ENCODE results near the gene CA9.

The CA9 gene

DNA sequence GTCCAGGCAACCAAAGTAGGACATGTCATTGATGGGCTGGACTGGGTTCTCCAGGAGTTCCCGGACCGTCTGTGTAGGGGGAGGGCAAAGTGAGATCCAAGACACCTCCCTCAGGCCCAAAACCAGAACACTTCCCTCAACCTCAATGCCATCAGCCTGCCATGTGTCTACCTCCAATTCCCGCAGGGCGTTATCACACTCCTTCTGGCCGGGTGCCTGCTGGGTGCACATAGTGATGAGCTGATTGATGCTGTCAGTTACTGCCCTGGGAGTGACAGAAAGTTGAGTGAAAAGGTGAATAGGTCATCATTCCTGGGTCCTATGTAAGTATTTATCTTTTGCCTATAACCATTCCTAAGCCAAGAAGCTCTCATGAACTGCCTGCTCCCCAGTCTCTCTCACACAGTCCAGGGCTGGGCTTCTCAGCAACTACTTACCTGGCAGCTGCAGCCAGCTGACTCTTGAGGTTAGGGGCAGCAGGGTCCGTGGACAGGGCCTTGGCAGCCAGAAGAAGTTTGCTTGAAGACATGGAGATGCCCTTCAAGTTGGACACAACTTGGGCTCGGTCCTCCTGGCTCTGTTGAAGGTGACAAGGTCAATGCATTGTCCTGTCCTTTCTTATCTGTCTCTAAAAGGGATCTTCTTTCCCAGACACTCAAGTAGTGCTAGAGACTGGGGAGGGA is 37.2 kb downstream of the CA9 start:
- no peak overlapping the region for H3K4me3 ChIP-seq (ENCODE audit: low read depth, low read length)
- DNase-seq (ENCODE audit: low read depth, low spot score): no peak
- TF ChIP-seq, protein P1, sequence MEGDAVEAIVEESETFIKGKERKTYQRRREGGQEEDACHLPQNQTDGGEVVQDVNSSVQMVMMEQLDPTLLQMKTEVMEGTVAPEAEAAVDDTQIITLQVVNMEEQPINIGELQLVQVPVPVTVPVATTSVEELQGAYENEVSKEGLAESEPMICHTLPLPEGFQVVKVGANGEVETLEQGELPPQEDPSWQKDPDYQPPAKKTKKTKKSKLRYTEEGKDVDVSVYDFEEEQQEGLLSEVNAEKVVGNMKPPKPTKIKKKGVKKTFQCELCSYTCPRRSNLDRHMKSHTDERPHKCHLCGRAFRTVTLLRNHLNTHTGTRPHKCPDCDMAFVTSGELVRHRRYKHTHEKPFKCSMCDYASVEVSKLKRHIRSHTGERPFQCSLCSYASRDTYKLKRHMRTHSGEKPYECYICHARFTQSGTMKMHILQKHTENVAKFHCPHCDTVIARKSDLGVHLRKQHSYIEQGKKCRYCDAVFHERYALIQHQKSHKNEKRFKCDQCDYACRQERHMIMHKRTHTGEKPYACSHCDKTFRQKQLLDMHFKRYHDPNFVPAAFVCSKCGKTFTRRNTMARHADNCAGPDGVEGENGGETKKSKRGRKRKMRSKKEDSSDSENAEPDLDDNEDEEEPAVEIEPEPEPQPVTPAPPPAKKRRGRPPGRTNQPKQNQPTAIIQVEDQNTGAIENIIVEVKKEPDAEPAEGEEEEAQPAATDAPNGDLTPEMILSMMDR (IDR thresholded peaks at IDR 0.05; ENCODE audit: low read depth, low read length): no peak
- in situ Hi-C loops (cut with HindIII; ENCODE audit: low sequenced_read_pairs): no loop called here

DNA sequence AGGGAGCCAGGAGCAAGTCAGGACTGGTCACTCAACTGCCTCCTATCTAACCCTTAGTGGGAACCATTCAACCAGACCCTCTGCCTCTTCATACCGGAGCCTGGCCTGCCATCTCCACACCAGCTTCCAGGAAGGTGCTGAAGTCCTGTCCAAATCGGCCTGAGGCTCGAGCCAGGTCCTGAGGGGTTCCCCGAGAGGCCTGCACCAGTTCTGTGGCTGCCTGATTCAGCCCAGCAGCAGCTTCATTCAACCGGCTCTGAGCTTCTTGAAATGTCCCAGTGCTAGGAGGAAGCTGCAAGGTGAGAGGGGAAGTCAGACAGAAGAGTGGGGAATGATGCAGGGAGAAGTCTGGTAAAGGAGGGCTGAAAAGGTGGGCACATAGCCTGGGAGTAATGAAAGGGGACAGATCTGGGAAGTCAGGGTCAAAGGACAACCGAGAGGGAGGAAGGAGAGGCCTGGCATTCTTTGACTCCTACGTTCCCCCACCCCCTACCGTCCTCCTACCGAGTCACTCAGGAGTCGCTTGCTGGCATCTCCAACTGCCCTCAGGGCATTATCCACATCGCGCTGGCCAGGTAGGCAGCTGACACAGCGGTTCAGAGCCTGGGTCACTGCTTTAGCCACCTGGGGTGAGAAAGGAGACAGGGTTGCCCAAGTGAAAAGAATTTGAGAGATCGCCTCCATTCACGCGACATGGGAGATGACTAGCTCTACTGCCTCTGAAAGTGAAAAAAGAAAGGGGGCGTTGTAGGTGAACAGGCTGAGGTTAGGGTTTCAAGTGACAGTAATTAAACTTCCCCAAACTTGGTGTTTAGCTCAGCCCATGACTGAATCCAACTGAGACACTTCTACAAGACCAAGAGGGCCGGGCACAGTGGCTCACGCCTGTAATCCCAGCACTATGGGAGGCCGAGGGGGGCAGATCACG is 38.0 kb downstream of the CA9 start:
- no peak overlapping the region for H3K4me3 ChIP-seq (ENCODE audit: low read depth, low read length)
- in situ Hi-C loops (cut with HindIII; ENCODE audit: low sequenced_read_pairs): no loop called here

DNA sequence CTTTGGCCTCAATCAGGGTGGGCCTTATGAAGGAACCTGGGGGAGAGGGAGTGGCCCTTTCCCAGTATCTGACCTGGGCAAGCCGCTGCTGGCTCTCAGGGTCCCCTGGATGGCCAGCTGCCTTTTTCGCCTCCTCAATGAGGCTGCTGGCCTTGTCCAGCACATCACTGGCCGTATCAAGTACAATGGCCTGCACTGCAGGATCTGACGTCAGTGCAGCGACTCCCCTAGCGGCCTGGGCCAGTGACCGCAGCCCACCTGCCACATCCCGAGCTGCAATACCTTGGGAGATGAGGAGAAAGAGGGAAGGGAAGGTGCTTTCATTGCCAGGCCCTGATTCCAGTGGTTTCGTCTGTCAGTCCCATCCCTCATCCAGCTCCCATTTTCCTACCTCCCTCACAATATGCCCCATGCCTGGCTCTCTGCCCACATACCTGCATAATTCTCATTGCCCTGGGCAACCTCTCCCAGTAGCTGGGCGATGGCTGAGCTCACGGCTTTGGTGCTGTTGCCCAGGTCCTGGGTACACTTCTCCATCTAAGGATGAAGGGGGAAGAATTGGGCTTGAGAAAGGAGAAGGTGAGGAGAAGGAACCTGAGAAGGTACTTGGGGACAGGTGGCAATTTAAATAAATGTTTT is 39.2 kb downstream of the CA9 start:
- H3K4me3 ChIP-seq (ENCODE audit: low read depth, low read length): no peak overlapping the region
- TF ChIP-seq, protein P1 (IDR thresholded peaks at IDR 0.05; ENCODE audit: low read depth, low read length): no peak
- in situ Hi-C loops (cut with HindIII; ENCODE audit: low sequenced_read_pairs): no loop called here
- DNase-seq (ENCODE audit: low read depth, low spot score): no peak

More for the DNA sequence above, 38.0 kb downstream of the CA9 start:
- TF ChIP-seq, protein P1 (IDR thresholded peaks at IDR 0.05; ENCODE audit: low read depth, low read length): no peak
- DNase-seq (ENCODE audit: low read depth, low spot score): no peak

DNA sequence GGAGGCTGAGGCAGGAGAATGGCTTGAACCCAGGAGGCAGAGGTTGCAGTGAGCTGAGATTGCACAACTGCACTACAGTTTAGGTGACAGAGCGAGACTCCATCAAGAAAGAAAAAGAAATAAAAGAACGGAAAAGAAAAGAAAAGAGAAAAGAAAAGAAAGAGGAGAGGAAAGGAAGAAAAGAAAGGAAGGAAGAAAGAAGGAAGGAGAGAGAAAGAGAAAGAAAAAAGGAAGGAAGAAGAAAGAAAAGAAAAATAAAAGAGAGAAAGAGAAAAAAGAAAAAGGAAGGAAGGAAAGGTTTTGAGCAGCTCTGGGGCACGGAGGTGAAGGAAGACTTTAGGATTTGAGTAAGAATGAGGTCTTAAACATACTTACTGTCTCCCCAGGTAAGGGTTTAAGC is 39.9 kb downstream of the CA9 start:
- TF ChIP-seq, protein P1 (IDR thresholded peaks at IDR 0.05; ENCODE audit: low read depth, low read length): no peak
- H3K4me3 ChIP-seq (ENCODE audit: low read depth, low read length): no peak overlapping the region
- in situ Hi-C loops (cut with HindIII; ENCODE audit: low sequenced_read_pairs): no loop called here
- no peak for DNase-seq (ENCODE audit: low read depth, low spot score)

DNA sequence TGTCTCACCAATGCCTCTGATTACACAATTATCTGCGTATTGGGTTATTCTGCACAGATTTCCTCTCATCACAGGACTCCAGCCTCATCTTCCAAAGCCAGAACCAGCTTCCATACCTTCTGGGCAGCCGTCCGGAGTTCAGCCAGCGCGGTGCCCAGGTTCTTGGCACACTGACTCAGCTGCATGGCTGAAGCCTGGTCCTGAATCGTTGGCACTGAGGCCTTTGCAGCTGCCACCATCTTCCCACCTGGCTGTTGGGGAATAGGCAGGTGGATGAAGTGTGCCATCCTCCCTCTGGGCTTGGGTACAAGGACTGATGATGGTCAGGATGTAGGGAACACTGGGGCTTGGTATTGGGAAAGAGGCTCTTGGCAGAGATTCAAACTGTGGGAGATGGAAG is 40.4 kb downstream of the CA9 start:
- no peak overlapping the region for H3K4me3 ChIP-seq (ENCODE audit: low read depth, low read length)
- TF ChIP-seq, protein P1 (IDR thresholded peaks at IDR 0.05; ENCODE audit: low read depth, low read length): no peak
- in situ Hi-C loops (cut with HindIII; ENCODE audit: low sequenced_read_pairs): no loop called here
- no peak for DNase-seq (ENCODE audit: low read depth, low spot score)

DNA sequence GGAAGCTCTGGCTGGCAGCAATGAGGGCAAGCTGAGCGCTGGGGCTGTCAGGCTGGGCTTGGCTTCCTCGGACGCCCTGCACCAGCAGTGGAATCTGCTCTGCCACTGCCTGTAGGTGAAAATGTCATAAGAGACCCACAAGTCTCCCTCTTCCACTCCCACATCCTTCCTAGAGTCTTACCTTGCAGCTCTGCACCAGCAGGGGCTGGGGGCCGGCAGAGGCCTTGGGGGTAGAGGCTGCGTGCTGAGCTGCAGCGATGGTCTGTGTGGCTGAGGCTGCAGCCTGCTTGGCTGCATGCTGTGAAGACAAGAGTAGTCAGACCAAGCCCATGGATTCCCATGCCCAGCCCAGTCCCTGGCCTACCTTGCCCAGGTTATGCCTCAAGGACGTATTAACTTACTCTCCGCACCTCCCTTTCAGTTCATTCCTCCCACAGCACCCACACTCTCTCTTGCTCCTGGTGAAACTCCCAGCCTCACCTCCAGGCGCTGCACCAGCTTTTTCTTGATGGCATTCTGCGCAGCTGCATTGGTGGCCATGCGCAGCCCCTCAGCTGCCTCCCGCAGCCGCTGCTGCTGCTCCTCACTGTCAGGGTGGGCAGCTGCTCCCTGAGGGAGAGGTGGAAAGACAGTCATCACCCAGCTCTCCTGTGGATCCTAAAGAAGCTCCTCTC is 41.0 kb downstream of the CA9 start:
- no peak overlapping the region for H3K4me3 ChIP-seq (ENCODE audit: low read depth, low read length)
- no peak for DNase-seq (ENCODE audit: low read depth, low spot score)
- in situ Hi-C loops (cut with HindIII; ENCODE audit: low sequenced_read_pairs): no loop called here
- TF ChIP-seq, protein P1 (IDR thresholded peaks at IDR 0.05; ENCODE audit: low read depth, low read length): no peak

Data from astrocyte of the spinal cord (primary cell).